ENCODE measurements around the gene DISP3.

GRCh38 chr1:11569954-11570353 lies 91.0 kb downstream of the DISP3 start:
- TF ChIP-seq CTCF (IDR thresholded peaks at IDR 0.05) (no peak), ZFX (IDR thresholded peaks at IDR 0.05; ENCODE audit: borderline replicate concordance) (no peak)

Data from 22Rv1 (cell line).